Liver (tissue), 9 donors: ENCODE data around the gene SEPTIN2. TPM values are rescaled to one million over a fixed set of nuclear protein-coding genes. Genes with fewer than 3 reads are reported as not detected.

Source experiments
- DNase-seq: peaks from one replicate; pipeline ENCODE4 v3.0.0-alpha.2; 2017; ENCODE audit warnings: low spot score
- H3K27ac ChIP-seq, 2 donors: one replicate each; pipeline ENCODE4 v1.7.0; 2013; ENCODE audit warnings: inconsistent platforms in 2 of 2, low read length in 2 of 2, control low read depth in 1 of 2, low read depth in 1 of 2, mild to moderate bottlenecking in 1 of 2
- H3K27me3 ChIP-seq, 4 donors: one replicate each; pipeline versions ENCODE4 v1.6.1 to v1.7.0; 2013; ENCODE audit warnings: low read length in 3 of 4, inconsistent platforms in 1 of 4, mild to moderate bottlenecking in 1 of 4, moderate library complexity in 1 of 4; ENCODE audit not compliant: control insufficient read depth in 4 of 4, insufficient read depth in 4 of 4
- H3K36me3 ChIP-seq, 4 donors: one replicate each; pipeline versions ENCODE4 v1.6.1 to v1.7.0; 2013; ENCODE audit warnings: low read length in 3 of 4, mild to moderate bottlenecking in 3 of 4, low read depth in 1 of 4, moderate library complexity in 1 of 4; ENCODE audit not compliant: control insufficient read depth in 4 of 4, insufficient read depth in 3 of 4
- H3K4me1 ChIP-seq, 4 donors: one replicate each; pipeline versions ENCODE4 v1.6.1 to v1.7.0; 2013; ENCODE audit warnings: low read length in 3 of 4, mild to moderate bottlenecking in 3 of 4, moderate library complexity in 1 of 4; ENCODE audit not compliant: control insufficient read depth in 4 of 4, insufficient read depth in 4 of 4
- H3K4me3 ChIP-seq, 3 donors: one replicate each; pipeline versions ENCODE4 v1.6.1 to v1.7.0; 2013; ENCODE audit warnings: low read length in 3 of 3, control low read depth in 1 of 3, low read depth in 1 of 3, mild to moderate bottlenecking in 1 of 3
- H3K9ac ChIP-seq, 2 donors: one replicate each; pipeline ENCODE4 v1.7.0; 2013; ENCODE audit warnings: low read length in 2 of 2, mild to moderate bottlenecking in 2 of 2, moderate library complexity in 2 of 2, control low read depth in 1 of 2, low read depth in 1 of 2
- H3K9me3 ChIP-seq, 4 donors: one replicate each; pipeline versions ENCODE4 v1.6.1 to v1.7.0; 2013; ENCODE audit warnings: low read length in 3 of 4; ENCODE audit not compliant: control insufficient read depth in 4 of 4
- ATF3 ChIP-seq: IDR thresholded peaks from 2 replicates; pipeline ENCODE4 v1.6.1; 2016; ENCODE audit warnings: antibody characterized with exemption
- CTCF ChIP-seq: fragments of 150-350 bp; IDR thresholded peaks from 2 replicates; pipeline ENCODE4 v1.5.1; 2017; ENCODE audit warnings: improper control_type of control experiment, low read depth, low read length; ENCODE audit not compliant: missing input control
- EGR1 ChIP-seq, 2 donors: IDR thresholded peaks; 2 replicates each; pipeline ENCODE4 v1.6.1; 2016 to 2018; ENCODE audit warnings: antibody characterized with exemption in 2 of 2, low read depth in 2 of 2
- FOXA1 ChIP-seq: IDR thresholded peaks from 2 replicates; pipeline ENCODE4 v1.6.1; 2016; ENCODE audit warnings: antibody characterized with exemption
- FOXA2 ChIP-seq: IDR thresholded peaks from 2 replicates; pipeline ENCODE4 v1.6.1; 2016; ENCODE audit warnings: antibody characterized with exemption
- GABPA ChIP-seq, 2 donors: IDR thresholded peaks in 1 of 2; conservative IDR thresholded peaks in 1 of 2; 2 replicates each; pipeline ENCODE4 v1.6.1; 2016; ENCODE audit warnings: antibody characterized with exemption in 2 of 2, mild to moderate bottlenecking in 1 of 2, moderate library complexity in 1 of 2
- HNF4A ChIP-seq, 2 donors: conservative IDR thresholded peaks; 2 replicates each; pipeline ENCODE4 v1.6.1; 2016; ENCODE audit warnings: antibody characterized with exemption in 2 of 2, mild to moderate bottlenecking in 2 of 2
- HNF4G ChIP-seq: IDR thresholded peaks from 2 replicates; pipeline ENCODE4 v1.6.1; 2016; ENCODE audit warnings: antibody characterized with exemption
- JUND ChIP-seq, 2 donors: IDR thresholded peaks; 2 replicates each; pipeline ENCODE4 v1.6.1; 2016; ENCODE audit warnings: antibody characterized with exemption in 2 of 2
- MAX ChIP-seq: IDR thresholded peaks from 2 replicates; pipeline ENCODE4 v1.6.1; 2016; ENCODE audit warnings: antibody characterized with exemption
- NR2F2 ChIP-seq: IDR thresholded peaks from 2 replicates; pipeline ENCODE4 v1.6.1; 2016; ENCODE audit warnings: antibody characterized with exemption
- RAD21 ChIP-seq, 2 donors: IDR thresholded peaks; 2 replicates each; pipeline ENCODE4 v1.6.1; 2016; ENCODE audit warnings: antibody characterized with exemption in 2 of 2, mild to moderate bottlenecking in 2 of 2
- REST ChIP-seq: IDR thresholded peaks from 2 replicates; pipeline ENCODE4 v1.6.1; 2016; ENCODE audit warnings: antibody characterized with exemption, mild to moderate bottlenecking
- RXRA ChIP-seq, 2 donors: IDR thresholded peaks; 2 replicates each; pipeline ENCODE4 v1.6.1; 2017 to 2018; ENCODE audit warnings: antibody characterized with exemption in 2 of 2, mild to moderate bottlenecking in 1 of 2
- SP1 ChIP-seq: IDR thresholded peaks from 2 replicates; pipeline ENCODE4 v1.6.1; 2018; ENCODE audit warnings: antibody characterized with exemption, mild to moderate bottlenecking
- TAF1 ChIP-seq: conservative IDR thresholded peaks from 2 replicates; pipeline ENCODE4 v1.6.1; 2016; ENCODE audit warnings: antibody characterized with exemption, mild to moderate bottlenecking
- YY1 ChIP-seq: IDR thresholded peaks from 2 replicates; pipeline ENCODE4 v1.6.1; 2016; ENCODE audit warnings: antibody characterized with exemption, mild to moderate bottlenecking
- ZBTB33 ChIP-seq: IDR thresholded peaks from 2 replicates; pipeline ENCODE4 v1.6.1; 2016; ENCODE audit warnings: antibody characterized with exemption
- WGBS: extraction: QIAGEN DNeasy Blood & Tissue Kit; methylation state at CpG from one replicate; pipeline ENCODE4 v1.1.7; 2013; 5-methylcytosine and 5-hydroxymethylcytosine counted together
- polyA plus RNA-seq, 2 donors: library from polyadenylated mRNA; stranded (reverse) in 1 of 2; unstranded in 1 of 2; fragments of 200-250 nt in 1 of 2; fragments of >200 nt in 1 of 2; fragmentation: Nextera tagmentation in 1 of 2; extraction: Ambion mirVana in 1 of 2; gene quantifications; one replicate each; pipeline versions ENCODE4 v1.2.1 to v1.2.3, GENCODE V29; 2013 to 2015
- total RNA-seq, 2 donors: library from RNA; depleted of rRNA; stranded (reverse); fragments of >200 nt; gene quantifications; one replicate each; pipeline ENCODE4 v1.2.3, GENCODE V29; 2014
- donor health status: healthy.
- donor health status: healthy.
- donor health status: healthy.
- donor health status: healthy.
- donor health status: healthy.

The SEPTIN2 gene
- total and polyA plus RNA-seq, 4 donors, result 63.7 to 147 (median 96.9) TPM

- Histone ChIP-seq H3K9me3 (no peaks in the 10 kb centered on the region), H3K36me3 (peaks cover 2 to 11% (median 6%) of the 10 kb centered on the region in 4 donors), H3K27me3 (no peaks in the 10 kb centered on the region), H3K9ac (peak overlapping the region; percentile 90 to 95), H3K4me3 (peak overlapping the region; percentile 90 to 95 (median 92)), H3K27ac (peak overlapping the region; percentile 93 to 94), H3K4me1 (peaks cover 6 to 51% (median 39%) of the 10 kb centered on the region in 4 donors)
- DNase-seq, result peak; percentile 68
- 1% methylated on average over 37 of the region's 37 CpGs for WGBS
- TF ChIP-seq RAD21 (IDR thresholded peaks at IDR 0.05), result peak; percentile 60 to 62
- peak; percentile 39 for TF ChIP-seq ZBTB33
- TF ChIP-seq EGR1 (IDR thresholded peaks at IDR 0.05; ENCODE audit: low read depth in 2 of 2), result no peak
- peak in 1 of 2 donors; percentile 17 for TF ChIP-seq GABPA (IDR thresholded peaks at IDR 0.05 in 1 of 2, conservative IDR thresholded peaks at IDR 0.05 in 1 of 2)
- peak in 1 of 2 donors; percentile 39 for TF ChIP-seq HNF4A (conservative IDR thresholded peaks at IDR 0.05)
- no peak for TF ChIP-seq TAF1
- peak; percentile 77 for TF ChIP-seq REST
- TF ChIP-seq JUND (IDR thresholded peaks at IDR 0.05), result no peak
- TF ChIP-seq MAX, result peak; percentile 98
- no peak for TF ChIP-seq FOXA2
- TF ChIP-seq NR2F2, result no peak
- TF ChIP-seq RXRA (IDR thresholded peaks at IDR 0.05), result peak; percentile 27 to 52
- TF ChIP-seq SP1, result peak; percentile 44
- TF ChIP-seq HNF4G, result no peak
- peak; percentile 94 for TF ChIP-seq YY1
- no peak for TF ChIP-seq FOXA1
- TF ChIP-seq ATF3, result no peak
- no peak for TF ChIP-seq CTCF
Measured at GRCh38 chr2:241271706-241272302, 43.9 kb upstream of the SEPTIN2 start.
